HEK293T (cell line): ENCODE data around the gene FHAD1.

Source experiments
- BHLHE40 ChIP-seq: fragments of 450-650 bp; IDR thresholded peaks from 2 replicates; pipeline ENCODE4 v1.6.1; 2016; ENCODE audit warnings: mild to moderate bottlenecking, moderate library complexity, borderline replicate concordance
- ELF4 ChIP-seq: fragments of 450-650 bp; IDR thresholded peaks from 2 replicates; pipeline ENCODE4 v1.6.1; 2017; ENCODE audit warnings: antibody characterized with exemption
- FOXA1 ChIP-seq: fragments of 450-650 bp; IDR thresholded peaks from 2 replicates; pipeline ENCODE4 v1.6.1; 2016; ENCODE audit warnings: mild to moderate bottlenecking
- FOXK2 ChIP-seq: fragments of 450-650 bp; IDR thresholded peaks from 2 replicates; pipeline ENCODE4 v1.6.1; 2016; ENCODE audit warnings: mild to moderate bottlenecking
- FOXM1 ChIP-seq: fragments of 450-650 bp; IDR thresholded peaks from 2 replicates; pipeline ENCODE4 v1.6.1; 2017; ENCODE audit warnings: mild to moderate bottlenecking, borderline replicate concordance
- HDGF ChIP-seq: fragments of 450-650 bp; IDR thresholded peaks from 2 replicates; pipeline ENCODE4 v1.6.1; 2017; ENCODE audit warnings: antibody characterized with exemption, borderline replicate concordance
- L3MBTL2 ChIP-seq: fragments of 450-650 bp; conservative IDR thresholded peaks from 2 replicates; pipeline ENCODE4 v1.6.1; 2016; ENCODE audit warnings: mild to moderate bottlenecking
- LEF1 ChIP-seq: fragments of 450-650 bp; IDR thresholded peaks from 2 replicates; pipeline ENCODE4 v1.6.1; 2017; ENCODE audit warnings: mild to moderate bottlenecking, borderline replicate concordance
- SP1 ChIP-seq: fragments of 450-650 bp; IDR thresholded peaks from 2 replicates; pipeline ENCODE4 v1.6.1; 2017
- SUZ12 ChIP-seq: fragments of 450-650 bp; IDR thresholded peaks from 2 replicates; pipeline ENCODE4 v1.6.1; 2016; ENCODE audit warnings: mild to moderate bottlenecking

GRCh38 chr1:15432324-15432723, 185.3 kb downstream of the FHAD1 start:
- TF ChIP-seq FOXK2 = no peak
- no peak for TF ChIP-seq SUZ12
- no peak for TF ChIP-seq HDGF
- no peak for TF ChIP-seq FOXA1
- no peak for TF ChIP-seq SP1
- TF ChIP-seq LEF1 = no peak
- no peak for TF ChIP-seq BHLHE40
- no peak for TF ChIP-seq ELF4
- TF ChIP-seq L3MBTL2 = no peak
- no peak for TF ChIP-seq FOXM1
